Erythroblast (primary cell): ENCODE results near the gene YPEL4.

Experiments used
- GATA1 ChIP-seq: IDR thresholded peaks from 2 replicates; pipeline ENCODE4 v1.6.1; 2011; ENCODE audit warnings: low read depth, mild to moderate bottlenecking, control low read depth, low read length, moderate library complexity
- POLR2A ChIP-seq: IDR thresholded peaks from 2 replicates; pipeline ENCODE4 v1.6.1; 2011; ENCODE audit warnings: mild to moderate bottlenecking, low read length

DNA sequence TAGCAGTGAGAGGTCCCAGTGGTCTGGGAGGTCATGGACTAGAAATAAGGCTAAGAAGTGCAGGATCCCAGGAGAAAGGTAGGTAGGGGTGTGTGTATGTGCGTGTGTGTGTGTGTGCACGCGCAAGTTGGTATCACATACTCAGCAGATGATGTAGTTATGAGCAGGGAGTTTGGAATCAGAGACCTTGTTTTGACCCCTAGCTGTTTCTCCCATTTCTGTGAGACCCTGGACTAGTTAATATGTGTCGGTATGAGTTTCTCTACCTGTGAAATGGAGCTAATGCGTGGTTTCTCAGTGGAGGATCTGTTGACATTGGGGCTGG lies 50.9 kb downstream of the YPEL4 start:
- TF ChIP-seq POLR2A (no peak), GATA1 (no peak)
